Urinary bladder (tissue), 4 donors: ENCODE measurements around the gene PPIL1. TPM values are rescaled to one million over a fixed set of nuclear protein-coding genes. Genes with fewer than 3 reads are reported as not detected.

ENCODE experiments used
- DNase-seq: peaks from one replicate; pipeline ENCODE4 v3.0.0-alpha.2; 2015; ENCODE audit errors: extremely low spot score
- H3K27ac ChIP-seq: one replicate; pipeline ENCODE4 v1.5.1; 2013; ENCODE audit warnings: low read depth, mild to moderate bottlenecking, moderate library complexity
- H3K36me3 ChIP-seq: one replicate; pipeline ENCODE4 v1.6.1; 2013; ENCODE audit warnings: mild to moderate bottlenecking, moderate library complexity; ENCODE audit not compliant: insufficient read depth
- H3K4me1 ChIP-seq: one replicate; pipeline ENCODE4 v1.6.1; 2013; ENCODE audit warnings: mild to moderate bottlenecking, moderate library complexity; ENCODE audit not compliant: insufficient read depth
- H3K4me3 ChIP-seq: one replicate; pipeline ENCODE4 v1.5.1; 2013; ENCODE audit warnings: low read depth, low read length
- WGBS: extraction: QIAGEN DNeasy Blood & Tissue Kit; methylation state at CpG from one replicate; pipeline ENCODE4 v1.1.7; 2013; 5-methylcytosine and 5-hydroxymethylcytosine counted together
- polyA plus RNA-seq: library from polyadenylated mRNA; stranded (reverse); fragments of 200-250 nt; gene quantifications from one replicate; pipeline ENCODE4 v1.2.3, GENCODE V29; 2013
- total RNA-seq: library from RNA; depleted of rRNA; stranded (reverse); fragments of >200 nt; gene quantifications from one replicate; pipeline ENCODE4 v1.2.3, GENCODE V29; 2014
- donor health status: healthy with polysubstance abuse.
- donor health status: healthy.

PPIL1 gene
- total and polyA plus RNA-seq, 2 donors = 17.7 to 29.3 TPM

- H3K27ac ChIP-seq = no peak overlapping the region
- no peak overlapping the region for H3K4me3 ChIP-seq
- no peak for DNase-seq
- peaks cover 7% of the 10 kb centered on the region for H3K4me1 ChIP-seq
- no peaks in the 10 kb centered on the region for H3K36me3 ChIP-seq
- 93% methylated on average over 4 of the region's 4 CpGs for WGBS
Observed at GRCh38 chr6:36843170-36843569, 31.4 kb downstream of the PPIL1 start.

GRCh38 chr6:36841756-36842155 is 32.8 kb downstream of the PPIL1 start:
- WGBS = 91% methylated on average over 2 of the region's 2 CpGs
- Histone ChIP-seq H3K4me3 (no peak overlapping the region), H3K4me1 (peaks cover 7% of the 10 kb centered on the region), H3K27ac (no peak overlapping the region), H3K36me3 (no peaks in the 10 kb centered on the region)
- DNase-seq = no peak

GRCh38 chr6:36840432-36841403 is 33.9 kb downstream of the PPIL1 start:
- no peak for DNase-seq
- Histone ChIP-seq H3K27ac (no peak overlapping the region), H3K4me3 (peak overlapping the region; percentile 44), H3K36me3 (no peaks in the 10 kb centered on the region), H3K4me1 (peaks cover 7% of the 10 kb centered on the region)
- WGBS = 10% methylated on average over 44 of the region's 44 CpGs

GRCh38 chr6:36839749-36840431 is 34.7 kb downstream of the PPIL1 start:
- Histone ChIP-seq H3K36me3 (no peaks in the 10 kb centered on the region), H3K27ac (no peak overlapping the region), H3K4me1 (peaks cover 7% of the 10 kb centered on the region), H3K4me3 (peak overlapping the region; percentile 44)
- DNase-seq = no peak
- 1% methylated on average over 61 of the region's 70 CpGs for WGBS

- WGBS = 10% methylated on average over 57 of the region's 57 CpGs
- Histone ChIP-seq H3K4me1 (peaks cover 7% of the 10 kb centered on the region), H3K27ac (no peak within 1 kb of the TSS), H3K4me3 (peak within 1 kb of the TSS; percentile 44), H3K36me3 (no peaks in the 10 kb centered on the region)
- DNase-seq = no peak
Observed at GRCh38 chr6:36838896-36839748, 35.5 kb downstream of the PPIL1 start, which contains the start of gene CPNE5. CPNE5 (minus strand) TSS chr6:36839444; CDS start chr6:36839377, 67 bp downstream.

GRCh38 chr6:36837686-36838085 is 36.9 kb downstream of the PPIL1 start:
- no peak for DNase-seq
- 98% methylated on average over 6 of the region's 6 CpGs for WGBS
- Histone ChIP-seq H3K4me3 (no peak overlapping the region), H3K27ac (no peak overlapping the region), H3K4me1 (peaks cover 7% of the 10 kb centered on the region), H3K36me3 (no peaks in the 10 kb centered on the region)

GRCh38 chr6:36837022-36837339 is 37.6 kb downstream of the PPIL1 start:
- no peak overlapping the region for H3K4me3 ChIP-seq
- DNase-seq = no peak

GRCh38 chr6:36836111-36837021 is 38.2 kb downstream of the PPIL1 start:
- Histone ChIP-seq H3K36me3 (no peaks in the 10 kb centered on the region), H3K4me3 (no peak overlapping the region), H3K27ac (no peak overlapping the region), H3K4me1 (peaks cover 7% of the 10 kb centered on the region)
- DNase-seq = no peak
- WGBS = 89% methylated on average over 3 of the region's 3 CpGs

More at GRCh38 chr6:36837022-36837339, 37.6 kb downstream of the PPIL1 start:
- 96% methylated on average over 2 of the region's 2 CpGs for WGBS
- Histone ChIP-seq H3K4me1 (peaks cover 7% of the 10 kb centered on the region), H3K27ac (no peak overlapping the region), H3K36me3 (no peaks in the 10 kb centered on the region)

GRCh38 chr6:36834576-36835341 is 39.8 kb downstream of the PPIL1 start:
- Histone ChIP-seq H3K27ac (no peak overlapping the region), H3K4me1 (peaks cover 7% of the 10 kb centered on the region), H3K4me3 (no peak overlapping the region), H3K36me3 (no peaks in the 10 kb centered on the region)
- no peak for DNase-seq
- 59% methylated on average over 17 of the region's 17 CpGs for WGBS

GRCh38 chr6:36833182-36833789 is 41.3 kb downstream of the PPIL1 start:
- Histone ChIP-seq H3K36me3 (no peaks in the 10 kb centered on the region), H3K4me3 (no peak overlapping the region), H3K4me1 (no peaks in the 10 kb centered on the region), H3K27ac (no peak overlapping the region)
- DNase-seq = no peak
- 95% methylated on average over 7 of the region's 7 CpGs for WGBS

GRCh38 chr6:36832313-36832712 is 42.3 kb downstream of the PPIL1 start:
- Histone ChIP-seq H3K27ac (no peak overlapping the region), H3K36me3 (no peaks in the 10 kb centered on the region), H3K4me3 (no peak overlapping the region), H3K4me1 (no peaks in the 10 kb centered on the region)
- no peak for DNase-seq
- WGBS = 92% methylated on average over 5 of the region's 5 CpGs

- 61% methylated on average over 2 of the region's 2 CpGs for WGBS
- no peaks in the 10 kb centered on the region for H3K36me3 ChIP-seq
- no peak for DNase-seq
- no peak overlapping the region for H3K27ac ChIP-seq
- no peaks in the 10 kb centered on the region for H3K4me1 ChIP-seq
- no peak overlapping the region for H3K4me3 ChIP-seq
Observed at GRCh38 chr6:36830577-36830976, 44.0 kb downstream of the PPIL1 start.
